Stimulated activated CD4-positive, alpha-beta T cell treated with anti-CD3 and anti-CD28 coated beads, Interleukin-4, amount 100 ng/mL, for 48 hours (primary cell): ENCODE data around the gene ERMN.
A peak's percentile ranks its signal among the peaks of the same experiment; 100 is the strongest.

Experiments used
- DNase-seq, 2 donors: peaks; one replicate each; pipeline ENCODE4 v3.0.0-alpha.2; 2020; ENCODE audit warnings: low read depth in 2 of 2

Gene ERMN

GRCh38 chr2:157329524-157329923, 3.9 kb upstream of the ERMN start:
- no peak for DNase-seq

GRCh38 chr2:157327621-157328500, 2.2 kb upstream of the ERMN start:
- peak; percentile 87 to 92 for DNase-seq

- DNase-seq: no peak
Observed at GRCh38 chr2:157327200-157327599, 1.6 kb upstream of the ERMN start.

- no peak for DNase-seq
Observed at GRCh38 chr2:157326698-157327097, 1.1 kb upstream of the ERMN start.

- no peak for DNase-seq
Observed at GRCh38 chr2:157324331-157324843, 1.2 kb downstream of the ERMN start.

GRCh38 chr2:157322432-157322831, 3.2 kb downstream of the ERMN start:
- DNase-seq: no peak

GRCh38 chr2:157321466-157321865, 4.2 kb downstream of the ERMN start:
- DNase-seq: no peak

GRCh38 chr2:157320409-157320808, 5.2 kb downstream of the ERMN start:
- DNase-seq: no peak

GRCh38 chr2:157319795-157320194, 5.8 kb downstream of the ERMN start:
- DNase-seq: no peak

- DNase-seq: no peak
Observed at GRCh38 chr2:157318884-157319283, 6.7 kb downstream of the ERMN start.

GRCh38 chr2:157315901-157316300, 9.7 kb downstream of the ERMN start:
- DNase-seq: no peak

- no peak for DNase-seq
Observed at GRCh38 chr2:157312866-157313486, 12.6 kb downstream of the ERMN start.

GRCh38 chr2:157311706-157312105, 13.9 kb downstream of the ERMN start:
- DNase-seq: no peak

- DNase-seq: no peak
Observed at GRCh38 chr2:157309878-157310277, 15.7 kb downstream of the ERMN start.

- DNase-seq: no peak
Observed at GRCh38 chr2:157307021-157307420, 18.6 kb downstream of the ERMN start.

GRCh38 chr2:157305723-157306110, 19.9 kb downstream of the ERMN start:
- no peak for DNase-seq

- no peak for DNase-seq
Observed at GRCh38 chr2:157304811-157305722, 20.6 kb downstream of the ERMN start.

GRCh38 chr2:157303612-157304011, 22.0 kb downstream of the ERMN start:
- DNase-seq: no peak

- DNase-seq: peak in 1 of 2 donors; percentile 7
Observed at GRCh38 chr2:157302492-157303099, 23.0 kb downstream of the ERMN start.

GRCh38 chr2:157301307-157301706, 24.3 kb downstream of the ERMN start:
- DNase-seq: no peak

GRCh38 chr2:157296958-157297357, 28.7 kb downstream of the ERMN start:
- DNase-seq: no peak

- DNase-seq: no peak
Observed at GRCh38 chr2:157296490-157296889, 29.1 kb downstream of the ERMN start.
